Liver (tissue), 9 donors: ENCODE results near the gene NOA1. TPM values are rescaled to one million over a fixed set of nuclear protein-coding genes. Genes with fewer than 3 reads are reported as not detected.
A peak's percentile ranks its signal among the peaks of the same experiment; 100 is the strongest.

Experiments used
- DNase-seq: peaks from one replicate; pipeline ENCODE4 v3.0.0-alpha.2; 2017; ENCODE audit warnings: low spot score
- H3K27ac ChIP-seq, 2 donors: one replicate each; pipeline ENCODE4 v1.7.0; 2013; ENCODE audit warnings: inconsistent platforms in 2 of 2, low read length in 2 of 2, control low read depth in 1 of 2, low read depth in 1 of 2, mild to moderate bottlenecking in 1 of 2
- H3K27me3 ChIP-seq, 4 donors: one replicate each; pipeline versions ENCODE4 v1.6.1 to v1.7.0; 2013; ENCODE audit warnings: low read length in 3 of 4, inconsistent platforms in 1 of 4, mild to moderate bottlenecking in 1 of 4, moderate library complexity in 1 of 4; ENCODE audit not compliant: control insufficient read depth in 4 of 4, insufficient read depth in 4 of 4
- H3K36me3 ChIP-seq, 4 donors: one replicate each; pipeline versions ENCODE4 v1.6.1 to v1.7.0; 2013; ENCODE audit warnings: low read length in 3 of 4, mild to moderate bottlenecking in 3 of 4, low read depth in 1 of 4, moderate library complexity in 1 of 4; ENCODE audit not compliant: control insufficient read depth in 4 of 4, insufficient read depth in 3 of 4
- H3K4me1 ChIP-seq, 4 donors: one replicate each; pipeline versions ENCODE4 v1.6.1 to v1.7.0; 2013; ENCODE audit warnings: low read length in 3 of 4, mild to moderate bottlenecking in 3 of 4, moderate library complexity in 1 of 4; ENCODE audit not compliant: control insufficient read depth in 4 of 4, insufficient read depth in 4 of 4
- H3K4me3 ChIP-seq, 3 donors: one replicate each; pipeline versions ENCODE4 v1.6.1 to v1.7.0; 2013; ENCODE audit warnings: low read length in 3 of 3, control low read depth in 1 of 3, low read depth in 1 of 3, mild to moderate bottlenecking in 1 of 3
- H3K9ac ChIP-seq, 2 donors: one replicate each; pipeline ENCODE4 v1.7.0; 2013; ENCODE audit warnings: low read length in 2 of 2, mild to moderate bottlenecking in 2 of 2, moderate library complexity in 2 of 2, control low read depth in 1 of 2, low read depth in 1 of 2
- H3K9me3 ChIP-seq, 4 donors: one replicate each; pipeline versions ENCODE4 v1.6.1 to v1.7.0; 2013; ENCODE audit warnings: low read length in 3 of 4; ENCODE audit not compliant: control insufficient read depth in 4 of 4
- CTCF ChIP-seq: fragments of 150-350 bp; IDR thresholded peaks from 2 replicates; pipeline ENCODE4 v1.5.1; 2017; ENCODE audit warnings: improper control_type of control experiment, low read depth, low read length; ENCODE audit not compliant: missing input control
- EGR1 ChIP-seq, 2 donors: IDR thresholded peaks; 2 replicates each; pipeline ENCODE4 v1.6.1; 2016 to 2018; ENCODE audit warnings: antibody characterized with exemption in 2 of 2, low read depth in 2 of 2
- FOXA1 ChIP-seq: IDR thresholded peaks from 2 replicates; pipeline ENCODE4 v1.6.1; 2016; ENCODE audit warnings: antibody characterized with exemption
- FOXA2 ChIP-seq: IDR thresholded peaks from 2 replicates; pipeline ENCODE4 v1.6.1; 2016; ENCODE audit warnings: antibody characterized with exemption
- GABPA ChIP-seq, 2 donors: IDR thresholded peaks in 1 of 2; conservative IDR thresholded peaks in 1 of 2; 2 replicates each; pipeline ENCODE4 v1.6.1; 2016; ENCODE audit warnings: antibody characterized with exemption in 2 of 2, mild to moderate bottlenecking in 1 of 2, moderate library complexity in 1 of 2
- HNF4A ChIP-seq, 2 donors: conservative IDR thresholded peaks; 2 replicates each; pipeline ENCODE4 v1.6.1; 2016; ENCODE audit warnings: antibody characterized with exemption in 2 of 2, mild to moderate bottlenecking in 2 of 2
- HNF4G ChIP-seq: IDR thresholded peaks from 2 replicates; pipeline ENCODE4 v1.6.1; 2016; ENCODE audit warnings: antibody characterized with exemption
- JUND ChIP-seq, 2 donors: IDR thresholded peaks; 2 replicates each; pipeline ENCODE4 v1.6.1; 2016; ENCODE audit warnings: antibody characterized with exemption in 2 of 2
- NR2F2 ChIP-seq: IDR thresholded peaks from 2 replicates; pipeline ENCODE4 v1.6.1; 2016; ENCODE audit warnings: antibody characterized with exemption
- RAD21 ChIP-seq, 2 donors: IDR thresholded peaks; 2 replicates each; pipeline ENCODE4 v1.6.1; 2016; ENCODE audit warnings: antibody characterized with exemption in 2 of 2, mild to moderate bottlenecking in 2 of 2
- RXRA ChIP-seq, 2 donors: IDR thresholded peaks; 2 replicates each; pipeline ENCODE4 v1.6.1; 2017 to 2018; ENCODE audit warnings: antibody characterized with exemption in 2 of 2, mild to moderate bottlenecking in 1 of 2
- SP1 ChIP-seq: IDR thresholded peaks from 2 replicates; pipeline ENCODE4 v1.6.1; 2018; ENCODE audit warnings: antibody characterized with exemption, mild to moderate bottlenecking
- TAF1 ChIP-seq: conservative IDR thresholded peaks from 2 replicates; pipeline ENCODE4 v1.6.1; 2016; ENCODE audit warnings: antibody characterized with exemption, mild to moderate bottlenecking
- YY1 ChIP-seq: IDR thresholded peaks from 2 replicates; pipeline ENCODE4 v1.6.1; 2016; ENCODE audit warnings: antibody characterized with exemption, mild to moderate bottlenecking
- WGBS: extraction: QIAGEN DNeasy Blood & Tissue Kit; methylation state at CpG from one replicate; pipeline ENCODE4 v1.1.7; 2013; 5-methylcytosine and 5-hydroxymethylcytosine counted together
- polyA plus RNA-seq, 2 donors: library from polyadenylated mRNA; stranded (reverse) in 1 of 2; unstranded in 1 of 2; fragments of 200-250 nt in 1 of 2; fragments of >200 nt in 1 of 2; fragmentation: Nextera tagmentation in 1 of 2; extraction: Ambion mirVana in 1 of 2; gene quantifications; one replicate each; pipeline versions ENCODE4 v1.2.1 to v1.2.3, GENCODE V29; 2013 to 2015
- total RNA-seq, 2 donors: library from RNA; depleted of rRNA; stranded (reverse); fragments of >200 nt; gene quantifications; one replicate each; pipeline ENCODE4 v1.2.3, GENCODE V29; 2014
- TF ChIP-seq, protein P1 (sequence below): IDR thresholded peaks from 2 replicates; pipeline ENCODE4 v1.6.1; 2016; ENCODE audit warnings: antibody characterized with exemption
- TF ChIP-seq, protein P2 (sequence below): IDR thresholded peaks from 2 replicates; pipeline ENCODE4 v1.6.1; 2016; ENCODE audit warnings: antibody characterized with exemption, mild to moderate bottlenecking
- TF ChIP-seq, protein P3 (sequence below): IDR thresholded peaks from 2 replicates; pipeline ENCODE4 v1.6.1; 2016; ENCODE audit warnings: antibody characterized with exemption
- TF ChIP-seq, protein P4 (sequence below): IDR thresholded peaks from 2 replicates; pipeline ENCODE4 v1.6.1; 2016; ENCODE audit warnings: antibody characterized with exemption
- donor health status: healthy.
- donor health status: healthy.
- donor health status: healthy.
- donor health status: healthy.
- donor health status: healthy.

The NOA1 gene
- total RNA-seq (1 to 10 TPM; 8.0 to 9.2 TPM), polyA plus RNA-seq (1 to 10 TPM; 2.3 to 6.2 TPM)

DNA sequence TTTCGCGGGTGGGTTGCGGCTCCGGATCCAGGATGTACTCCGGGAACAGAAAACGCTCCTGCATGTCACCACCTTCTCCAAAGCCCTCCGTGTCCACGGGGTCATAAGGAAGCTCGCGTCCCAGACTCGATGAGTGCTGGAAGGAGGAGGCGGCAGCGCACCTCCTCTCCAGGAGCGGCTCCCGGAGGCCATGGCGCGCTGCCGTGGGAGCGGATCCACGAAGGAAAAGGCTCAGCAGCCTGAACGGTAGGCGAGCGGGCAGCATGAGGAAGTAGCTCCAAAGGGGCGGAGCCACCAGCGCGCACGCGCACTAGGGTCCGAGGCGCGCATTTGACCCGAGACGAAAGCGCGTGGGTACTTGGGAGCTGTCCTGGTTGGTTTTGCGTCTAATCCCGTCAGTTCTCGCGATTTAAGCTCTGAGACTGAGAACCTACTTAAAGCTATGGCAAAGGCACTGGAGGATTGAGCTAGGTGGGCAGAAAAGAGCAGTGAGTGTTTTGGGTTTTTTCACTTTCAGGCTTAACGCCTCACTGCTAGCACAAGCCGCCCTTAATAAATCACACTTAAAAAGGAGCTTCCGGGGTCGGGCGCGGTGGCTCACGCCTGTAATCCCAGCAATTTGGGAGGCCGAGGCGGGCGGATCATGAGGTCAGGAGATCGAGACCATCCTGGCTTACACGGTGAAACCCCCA, at the start of gene NOA1:
Gene NOA1, minus strand, starts transcription at position 286 of the 692 bp plus-strand sequence. Its CDS starts 21 bp downstream, at position 265.
- Histone ChIP-seq H3K4me3 (peak within 1 kb of the TSS; percentile 93 to 100 (median 97)), H3K36me3 (peaks cover 7 to 16% (median 15%) of the 10 kb centered on the region in 4 donors), H3K27me3 (no peaks in the 10 kb centered on the region), H3K4me1 (peaks cover 5 to 34% (median 22%) of the 10 kb centered on the region in 4 donors), H3K9me3 (peaks cover 0 to 11% (median 7%) of the 10 kb centered on the region in 4 donors), H3K9ac (peak within 1 kb of the TSS; percentile 85 to 92), H3K27ac (peak within 1 kb of the TSS; percentile 88 to 93)
- WGBS: under 1% methylated on average over 51 of the region's 51 CpGs
- TF ChIP-seq, protein P1, sequence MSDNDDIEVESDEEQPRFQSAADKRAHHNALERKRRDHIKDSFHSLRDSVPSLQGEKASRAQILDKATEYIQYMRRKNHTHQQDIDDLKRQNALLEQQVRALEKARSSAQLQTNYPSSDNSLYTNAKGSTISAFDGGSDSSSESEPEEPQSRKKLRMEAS: peak; percentile 82
- TF ChIP-seq, protein P2, sequence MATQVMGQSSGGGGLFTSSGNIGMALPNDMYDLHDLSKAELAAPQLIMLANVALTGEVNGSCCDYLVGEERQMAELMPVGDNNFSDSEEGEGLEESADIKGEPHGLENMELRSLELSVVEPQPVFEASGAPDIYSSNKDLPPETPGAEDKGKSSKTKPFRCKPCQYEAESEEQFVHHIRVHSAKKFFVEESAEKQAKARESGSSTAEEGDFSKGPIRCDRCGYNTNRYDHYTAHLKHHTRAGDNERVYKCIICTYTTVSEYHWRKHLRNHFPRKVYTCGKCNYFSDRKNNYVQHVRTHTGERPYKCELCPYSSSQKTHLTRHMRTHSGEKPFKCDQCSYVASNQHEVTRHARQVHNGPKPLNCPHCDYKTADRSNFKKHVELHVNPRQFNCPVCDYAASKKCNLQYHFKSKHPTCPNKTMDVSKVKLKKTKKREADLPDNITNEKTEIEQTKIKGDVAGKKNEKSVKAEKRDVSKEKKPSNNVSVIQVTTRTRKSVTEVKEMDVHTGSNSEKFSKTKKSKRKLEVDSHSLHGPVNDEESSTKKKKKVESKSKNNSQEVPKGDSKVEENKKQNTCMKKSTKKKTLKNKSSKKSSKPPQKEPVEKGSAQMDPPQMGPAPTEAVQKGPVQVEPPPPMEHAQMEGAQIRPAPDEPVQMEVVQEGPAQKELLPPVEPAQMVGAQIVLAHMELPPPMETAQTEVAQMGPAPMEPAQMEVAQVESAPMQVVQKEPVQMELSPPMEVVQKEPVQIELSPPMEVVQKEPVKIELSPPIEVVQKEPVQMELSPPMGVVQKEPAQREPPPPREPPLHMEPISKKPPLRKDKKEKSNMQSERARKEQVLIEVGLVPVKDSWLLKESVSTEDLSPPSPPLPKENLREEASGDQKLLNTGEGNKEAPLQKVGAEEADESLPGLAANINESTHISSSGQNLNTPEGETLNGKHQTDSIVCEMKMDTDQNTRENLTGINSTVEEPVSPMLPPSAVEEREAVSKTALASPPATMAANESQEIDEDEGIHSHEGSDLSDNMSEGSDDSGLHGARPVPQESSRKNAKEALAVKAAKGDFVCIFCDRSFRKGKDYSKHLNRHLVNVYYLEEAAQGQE: peak; percentile 88
- no peak for TF ChIP-seq EGR1 (IDR thresholded peaks at IDR 0.05; ENCODE audit: low read depth in 2 of 2)
- TF ChIP-seq YY1: peak; percentile 74
- TF ChIP-seq HNF4A (conservative IDR thresholded peaks at IDR 0.05): peak in 1 of 2 donors; percentile 21
- TF ChIP-seq, protein P3, sequence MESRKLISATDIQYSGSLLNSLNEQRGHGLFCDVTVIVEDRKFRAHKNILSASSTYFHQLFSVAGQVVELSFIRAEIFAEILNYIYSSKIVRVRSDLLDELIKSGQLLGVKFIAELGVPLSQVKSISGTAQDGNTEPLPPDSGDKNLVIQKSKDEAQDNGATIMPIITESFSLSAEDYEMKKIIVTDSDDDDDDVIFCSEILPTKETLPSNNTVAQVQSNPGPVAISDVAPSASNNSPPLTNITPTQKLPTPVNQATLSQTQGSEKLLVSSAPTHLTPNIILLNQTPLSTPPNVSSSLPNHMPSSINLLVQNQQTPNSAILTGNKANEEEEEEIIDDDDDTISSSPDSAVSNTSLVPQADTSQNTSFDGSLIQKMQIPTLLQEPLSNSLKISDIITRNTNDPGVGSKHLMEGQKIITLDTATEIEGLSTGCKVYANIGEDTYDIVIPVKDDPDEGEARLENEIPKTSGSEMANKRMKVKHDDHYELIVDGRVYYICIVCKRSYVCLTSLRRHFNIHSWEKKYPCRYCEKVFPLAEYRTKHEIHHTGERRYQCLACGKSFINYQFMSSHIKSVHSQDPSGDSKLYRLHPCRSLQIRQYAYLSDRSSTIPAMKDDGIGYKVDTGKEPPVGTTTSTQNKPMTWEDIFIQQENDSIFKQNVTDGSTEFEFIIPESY: peak; percentile 99
- no peak for TF ChIP-seq FOXA1
- no peak for TF ChIP-seq FOXA2
- TF ChIP-seq TAF1: peak; percentile 62
- TF ChIP-seq CTCF: no peak
- no peak for TF ChIP-seq RAD21 (IDR thresholded peaks at IDR 0.05)
- TF ChIP-seq, protein P4, sequence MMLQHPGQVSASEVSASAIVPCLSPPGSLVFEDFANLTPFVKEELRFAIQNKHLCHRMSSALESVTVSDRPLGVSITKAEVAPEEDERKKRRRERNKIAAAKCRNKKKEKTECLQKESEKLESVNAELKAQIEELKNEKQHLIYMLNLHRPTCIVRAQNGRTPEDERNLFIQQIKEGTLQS: no peak
- TF ChIP-seq JUND (IDR thresholded peaks at IDR 0.05): no peak
- peak; percentile 39 for TF ChIP-seq SP1
- peak in 1 of 2 donors; percentile 59 for TF ChIP-seq GABPA (IDR thresholded peaks at IDR 0.05 in 1 of 2, conservative IDR thresholded peaks at IDR 0.05 in 1 of 2)
- TF ChIP-seq RXRA (IDR thresholded peaks at IDR 0.05): peak; percentile 12 to 39
- TF ChIP-seq NR2F2: no peak
- no peak for TF ChIP-seq HNF4G
- DNase-seq: peak; percentile 99
